GM18517 (cell line): Measurements from ENCODE around the gene RASGRF2.
"Not testable (repeated sequence)": the region's sequence is repeated elsewhere in the genome, so short reads cannot be mapped to it uniquely, and the experiment has no call there.

ENCODE experiments used
- ATAC-seq: cut with Tn5 transposase; IDR thresholded peaks from one replicate; pipeline ENCODE4 v1.9.1; 2021; ENCODE audit warnings: mild to moderate bottlenecking, moderate library complexity; ENCODE audit not compliant: unreplicated experiment

Gene RASGRF2

DNA sequence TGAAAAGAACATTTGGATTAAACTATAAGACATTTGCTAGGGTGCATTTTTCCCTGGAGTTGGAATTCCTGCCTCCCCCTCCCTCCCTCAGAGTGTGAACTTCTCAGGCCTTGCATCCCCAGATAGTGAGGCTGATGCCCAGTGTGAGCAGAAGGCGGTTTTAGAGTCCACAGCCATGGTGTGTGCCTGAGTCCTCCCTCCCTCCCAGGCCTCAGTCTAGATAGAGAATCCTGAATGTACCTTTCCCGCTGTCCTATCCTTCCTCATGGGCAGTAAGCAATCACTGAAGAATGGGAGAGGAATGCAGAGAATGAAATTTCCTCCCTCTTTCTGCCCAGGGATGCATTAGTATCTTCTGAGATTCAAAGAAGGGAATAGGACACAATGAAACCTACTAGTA lies 108.5 kb downstream of the RASGRF2 start:
- ATAC-seq = no peak

DNA sequence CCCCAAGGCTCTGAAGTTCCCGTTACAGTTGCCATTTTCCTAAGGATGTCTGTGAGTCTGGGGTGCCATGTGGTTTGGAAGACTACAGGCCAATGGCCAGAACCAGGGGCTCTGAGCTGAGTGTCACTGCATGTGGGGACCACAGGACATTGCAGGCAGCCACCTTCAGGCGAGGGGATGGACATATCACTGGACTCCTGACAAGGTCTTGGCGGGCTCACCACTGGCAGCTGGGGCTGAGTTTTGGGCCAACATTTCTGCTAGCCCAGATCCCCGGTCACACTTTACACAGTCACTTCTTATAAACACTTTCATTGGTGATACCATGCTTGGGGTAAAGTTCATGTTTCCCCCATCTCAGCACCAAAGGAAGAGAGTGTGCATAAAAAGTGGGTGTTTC lies 109.8 kb downstream of the RASGRF2 start:
- no peak for ATAC-seq

DNA sequence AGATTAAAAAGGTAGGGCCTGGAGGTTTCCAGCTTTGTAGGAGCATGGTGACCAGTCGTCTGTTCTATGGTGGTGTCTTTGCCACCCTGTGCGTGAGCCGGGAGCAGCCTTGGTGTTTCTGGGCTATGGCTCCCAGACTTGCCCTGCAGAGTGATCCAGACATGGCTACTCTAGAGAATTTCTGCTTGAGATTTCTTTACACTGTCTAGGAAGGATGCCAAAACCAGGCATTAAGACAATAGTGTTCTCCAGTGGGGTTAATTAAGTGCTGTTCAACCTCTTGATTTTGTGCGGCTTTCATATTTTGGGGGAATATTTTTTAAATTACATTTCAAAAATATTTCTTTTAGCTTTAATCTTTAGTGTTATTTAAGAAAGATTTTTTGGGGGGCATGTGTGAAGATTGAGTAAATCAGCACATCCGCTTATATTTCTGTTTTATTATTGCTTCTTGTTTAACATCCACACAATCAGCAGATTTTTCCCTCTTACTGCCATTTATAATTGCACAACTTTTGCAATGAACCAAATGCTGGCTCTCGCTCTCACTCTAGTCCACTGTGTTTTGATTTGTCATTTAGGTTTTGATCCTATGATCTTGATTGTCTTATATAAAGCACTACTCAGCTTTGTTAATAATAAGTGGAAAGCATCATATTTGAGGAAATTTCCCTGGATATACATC lies 110.5 kb downstream of the RASGRF2 start:
- ATAC-seq = no peak

DNA sequence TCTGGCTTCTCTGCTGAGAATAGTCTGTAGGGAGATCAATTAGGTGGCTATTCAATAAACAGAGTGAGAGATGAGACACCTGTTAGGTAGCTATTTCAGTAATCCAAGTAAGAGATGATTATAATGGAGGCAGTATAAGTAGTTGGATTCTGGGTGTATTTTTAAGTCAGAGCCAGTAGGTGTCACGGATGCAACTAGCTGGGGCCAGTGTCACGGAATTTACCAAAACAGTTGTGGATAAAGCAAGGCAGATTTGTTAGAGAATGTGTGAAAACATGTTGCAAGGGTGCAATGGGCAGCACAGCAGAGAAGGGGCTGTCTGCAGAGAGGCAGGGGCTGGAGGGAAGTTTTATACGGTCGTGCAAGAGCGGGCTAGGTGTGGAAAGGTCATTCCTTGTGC lies 114.9 kb downstream of the RASGRF2 start:
- ATAC-seq = no peak

DNA sequence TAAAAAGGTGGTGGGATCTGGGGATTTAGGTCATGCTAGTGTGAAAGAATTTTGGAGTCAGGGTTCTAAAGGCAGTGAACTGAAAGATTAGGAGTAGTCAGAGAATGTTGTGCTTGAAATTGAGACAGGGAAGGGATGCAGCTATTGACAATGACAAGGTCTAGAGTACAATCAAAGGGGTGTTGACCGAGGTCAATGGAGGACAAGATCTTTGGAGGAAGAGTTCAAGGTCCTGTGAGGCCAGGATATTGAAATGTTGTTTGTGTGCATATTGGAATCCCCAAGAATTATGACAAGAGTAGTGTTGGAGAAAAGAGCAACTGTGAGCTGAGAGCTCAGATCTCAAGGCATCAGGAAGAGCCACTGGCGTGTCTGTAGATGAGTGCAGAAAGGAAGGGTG lies 116.9 kb downstream of the RASGRF2 start:
- no peak for ATAC-seq

DNA sequence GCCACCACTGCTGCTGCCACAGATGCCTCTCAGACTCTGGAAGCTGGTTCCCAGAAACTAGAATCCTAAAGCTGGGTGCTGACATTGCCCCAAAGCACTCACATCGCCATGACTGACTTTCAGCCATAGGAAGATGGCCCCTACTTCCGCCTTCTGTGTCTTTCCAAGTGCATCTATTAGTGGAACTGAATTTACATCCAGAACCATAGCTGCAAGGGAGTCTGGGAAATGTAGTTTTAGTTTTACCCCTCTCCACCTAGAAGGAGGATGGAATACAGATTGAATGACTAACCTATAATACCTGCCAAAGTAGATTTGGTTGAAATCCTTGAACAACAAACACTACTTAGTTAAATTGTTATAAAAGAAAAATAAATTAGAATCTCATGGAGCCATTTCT lies 118.8 kb downstream of the RASGRF2 start:
- no peak for ATAC-seq

DNA sequence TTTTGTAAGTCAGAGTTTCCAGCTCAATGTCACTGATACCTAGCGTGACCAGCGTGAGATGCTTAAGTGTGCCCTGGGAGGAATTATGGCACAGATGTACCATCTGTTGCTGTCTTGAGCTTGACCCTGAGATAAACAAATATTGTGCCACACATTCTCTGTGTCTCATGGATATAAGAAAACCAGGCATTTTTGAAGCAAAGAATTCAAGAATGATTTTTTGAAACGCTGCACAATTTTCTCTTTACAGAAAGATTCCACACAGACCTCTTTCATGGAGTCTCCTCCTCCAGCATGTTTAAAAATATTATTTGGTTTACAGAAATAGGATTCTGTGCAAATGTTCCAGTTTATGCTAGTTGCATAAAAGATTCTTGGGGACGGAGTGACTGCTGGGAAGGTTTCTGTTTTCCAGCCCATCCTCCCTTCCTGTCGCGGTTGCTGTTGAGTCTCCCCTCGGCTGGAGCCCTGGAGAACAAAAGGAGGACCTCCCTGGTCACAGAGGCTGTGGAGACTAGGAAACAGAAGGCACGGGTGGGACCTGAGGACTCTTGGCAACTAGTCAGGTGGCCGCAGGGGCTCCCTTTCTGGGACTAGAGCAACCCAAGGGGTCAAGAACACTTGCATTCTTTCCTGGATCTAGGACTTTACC lies 120.8 kb downstream of the RASGRF2 start:
- no peak for ATAC-seq

DNA sequence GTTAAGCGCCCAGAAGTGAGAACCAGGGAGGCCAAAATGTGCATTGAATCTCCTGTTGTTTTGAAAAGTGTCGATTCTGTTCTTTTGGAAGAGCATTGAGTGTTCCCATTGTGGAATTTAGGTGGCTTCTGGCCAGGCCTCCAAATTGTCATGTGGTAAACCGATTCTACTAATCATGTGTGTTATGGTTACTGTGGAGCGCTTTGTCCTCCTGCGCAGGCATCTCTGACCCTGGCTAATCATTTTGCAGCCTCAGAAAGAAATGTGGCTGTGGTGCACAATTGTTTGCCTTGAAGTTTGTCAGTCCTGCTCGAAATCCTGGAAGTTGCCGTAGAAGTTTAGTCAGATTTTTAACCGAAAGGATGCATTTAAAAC lies 121.3 kb downstream of the RASGRF2 start:
- ATAC-seq = no peak

DNA sequence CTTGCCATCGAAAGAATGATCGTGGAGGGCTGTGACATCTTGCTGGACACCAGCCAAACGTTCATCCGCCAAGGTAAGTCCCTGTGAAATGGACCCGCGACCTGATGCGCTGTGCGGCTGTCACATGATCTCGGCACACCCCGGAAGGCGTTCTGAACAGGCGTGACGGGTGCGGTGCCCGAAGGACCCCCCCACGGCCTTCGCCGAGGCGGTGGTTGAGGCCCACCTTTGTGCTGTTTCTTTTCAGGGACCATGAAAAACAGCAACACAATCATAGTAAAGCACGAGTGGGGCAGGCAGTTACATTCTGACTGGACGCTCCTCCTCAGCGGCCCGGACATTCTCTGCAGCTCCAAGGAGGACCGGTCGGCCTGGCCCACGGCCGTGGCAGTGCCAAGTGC lies 126.7 kb downstream of the RASGRF2 start:
- ATAC-seq = no peak

DNA sequence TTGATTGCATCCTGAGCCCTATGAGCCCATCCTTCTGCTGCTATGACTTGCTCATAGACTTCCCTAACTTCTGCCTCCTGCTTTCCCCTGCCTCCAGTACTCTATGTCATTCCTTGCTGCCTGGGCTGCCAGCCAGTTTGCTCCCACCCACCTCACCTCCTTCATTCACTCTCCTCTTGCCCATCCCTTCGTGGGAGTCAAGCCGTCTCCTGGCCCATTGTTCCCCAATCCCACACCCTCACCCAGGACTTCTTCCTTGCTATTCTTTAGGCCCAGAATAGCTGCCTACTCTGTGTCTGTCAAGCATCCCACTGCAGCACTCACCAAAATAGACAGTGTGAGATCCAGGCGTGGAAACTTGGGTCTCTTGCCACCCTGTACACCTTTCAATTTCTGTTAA lies 131.0 kb downstream of the RASGRF2 start:
- no peak for ATAC-seq

DNA sequence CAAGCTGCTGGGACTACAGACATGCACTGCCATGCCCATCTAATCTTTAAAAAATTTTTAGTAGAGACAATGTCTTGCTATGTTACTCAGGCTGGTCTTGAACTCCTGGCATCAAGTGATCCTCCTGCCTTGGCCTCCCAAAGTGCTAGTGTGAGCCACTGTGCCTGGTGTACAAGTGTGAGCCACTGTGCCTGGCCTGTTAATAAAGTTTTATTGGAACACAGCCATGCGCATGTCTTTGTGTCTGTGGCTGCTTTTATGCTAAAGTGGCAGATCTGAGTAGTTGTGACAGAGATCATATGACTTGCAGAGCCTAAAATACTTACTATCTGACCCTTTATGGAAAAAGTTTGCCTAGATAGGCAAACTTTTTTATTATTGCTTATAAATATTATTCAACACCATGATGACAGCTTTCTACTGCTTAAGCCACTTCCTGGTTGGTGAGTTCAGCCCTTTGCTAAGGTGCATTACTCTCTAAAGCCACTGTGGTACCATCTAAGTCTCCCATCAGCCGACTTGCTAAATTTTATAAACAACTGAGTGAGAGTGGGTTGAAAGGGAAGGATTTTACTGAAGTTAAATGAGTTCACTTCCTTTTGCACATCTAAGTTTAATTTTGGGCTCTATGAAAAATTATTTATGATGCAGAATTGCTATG lies 133.5 kb downstream of the RASGRF2 start:
- no peak for ATAC-seq

DNA sequence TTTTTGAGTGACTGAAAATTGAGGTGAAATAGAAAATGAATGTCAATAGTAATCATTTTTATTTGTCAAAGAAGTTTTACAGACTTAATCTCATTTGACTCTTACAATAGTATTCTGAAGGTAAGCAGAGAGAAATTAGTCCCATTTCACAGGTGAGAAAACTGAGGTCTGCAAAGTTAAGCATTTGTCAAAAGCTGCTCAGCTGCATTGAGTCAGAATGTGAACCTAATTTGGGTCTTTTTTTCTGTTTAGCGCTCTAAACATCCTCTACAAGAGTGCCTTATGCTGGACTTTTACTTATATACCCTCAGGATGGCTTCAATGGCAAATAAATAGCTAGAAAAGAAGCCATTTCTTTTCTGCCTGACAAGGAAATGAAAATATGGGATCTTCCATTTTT lies 135.7 kb downstream of the RASGRF2 start:
- ATAC-seq = no peak

DNA sequence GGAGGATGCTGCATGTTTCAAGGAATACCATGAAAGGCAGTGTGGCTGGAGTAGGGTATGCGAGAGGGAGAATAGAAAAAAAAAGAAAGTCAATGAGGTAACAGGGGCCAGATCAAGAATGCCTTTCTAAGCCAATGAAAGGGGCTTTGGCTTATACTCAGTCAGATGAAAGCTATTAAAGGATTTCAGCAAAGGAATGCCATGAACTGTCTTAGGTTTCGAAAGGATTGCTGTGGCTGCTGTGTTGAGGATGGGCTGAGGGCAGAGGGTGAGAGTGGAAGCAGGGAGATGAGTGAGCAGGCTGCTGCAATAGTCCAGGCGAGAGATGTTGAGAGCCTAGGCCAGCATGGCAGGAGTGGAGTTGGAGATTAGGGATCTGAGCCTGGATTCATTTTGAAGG lies 137.6 kb downstream of the RASGRF2 start:
- ATAC-seq = no peak

DNA sequence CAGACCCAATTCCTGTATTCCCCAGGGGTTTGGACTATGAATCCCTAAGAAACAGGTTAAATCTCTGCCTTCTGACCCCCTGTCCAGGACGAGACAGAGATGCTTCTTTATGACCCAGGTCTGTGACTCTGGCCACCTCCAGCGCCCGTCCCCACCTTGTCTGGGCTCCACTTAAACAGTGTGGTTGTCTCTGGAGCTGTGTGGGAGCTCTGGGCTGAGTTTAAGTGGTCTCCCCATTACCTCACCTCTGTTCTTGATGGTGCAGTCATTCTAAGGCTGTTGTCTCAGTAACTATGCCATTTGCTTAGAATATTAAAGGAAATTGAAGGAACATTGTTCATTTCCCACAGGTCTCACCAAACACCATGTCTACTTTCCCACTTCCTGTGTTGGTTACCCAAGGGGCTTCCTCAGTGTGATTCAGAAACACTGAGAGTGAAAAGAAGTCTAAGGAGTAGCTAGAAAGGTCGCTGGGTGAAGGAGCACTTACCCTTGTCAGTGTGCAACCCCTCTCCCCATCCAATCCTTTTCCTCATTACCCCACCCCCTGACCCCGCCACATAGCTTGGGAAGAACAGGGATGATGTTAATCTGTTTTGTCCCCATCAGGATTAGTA lies 145.2 kb downstream of the RASGRF2 start:
- ATAC-seq = no peak

DNA sequence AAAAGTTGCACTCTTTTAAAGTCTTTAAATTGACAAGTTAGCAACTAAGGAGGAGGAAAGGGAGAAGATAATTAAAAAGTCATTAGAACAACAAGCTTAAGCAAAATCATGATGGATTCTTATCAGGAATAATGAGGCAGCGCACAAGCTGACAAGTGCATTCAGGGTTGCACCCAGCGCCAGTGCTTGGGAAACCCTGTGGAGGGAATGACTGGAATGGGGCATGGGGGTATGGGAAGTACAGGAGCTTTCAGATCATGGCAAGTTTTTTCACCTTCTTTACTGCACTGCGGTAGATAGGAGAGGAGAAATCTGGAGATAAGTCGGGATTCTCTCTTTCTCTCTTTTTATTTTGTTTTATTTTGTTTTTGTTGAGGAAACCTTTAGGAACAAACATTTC lies 155.1 kb downstream of the RASGRF2 start:
- no peak for ATAC-seq

DNA sequence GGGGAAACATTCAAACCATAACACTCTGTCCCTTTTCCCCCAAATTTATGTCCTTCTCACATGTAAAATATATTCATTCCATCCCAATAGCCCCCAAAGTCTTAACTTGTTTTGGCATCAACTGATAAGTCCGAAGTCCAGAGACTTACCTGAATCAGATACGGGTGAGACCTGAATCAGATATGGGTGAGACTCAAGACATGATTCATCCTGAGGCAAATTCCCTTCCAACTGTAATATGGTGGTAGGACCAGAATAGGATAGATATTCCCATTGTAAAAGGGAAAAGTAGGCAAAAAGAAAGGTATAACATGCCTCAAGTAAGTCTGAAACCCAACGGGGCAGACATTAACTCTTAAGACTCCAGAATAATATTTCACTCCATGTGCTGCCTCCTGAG lies 157.4 kb downstream of the RASGRF2 start:
- no peak for ATAC-seq

DNA sequence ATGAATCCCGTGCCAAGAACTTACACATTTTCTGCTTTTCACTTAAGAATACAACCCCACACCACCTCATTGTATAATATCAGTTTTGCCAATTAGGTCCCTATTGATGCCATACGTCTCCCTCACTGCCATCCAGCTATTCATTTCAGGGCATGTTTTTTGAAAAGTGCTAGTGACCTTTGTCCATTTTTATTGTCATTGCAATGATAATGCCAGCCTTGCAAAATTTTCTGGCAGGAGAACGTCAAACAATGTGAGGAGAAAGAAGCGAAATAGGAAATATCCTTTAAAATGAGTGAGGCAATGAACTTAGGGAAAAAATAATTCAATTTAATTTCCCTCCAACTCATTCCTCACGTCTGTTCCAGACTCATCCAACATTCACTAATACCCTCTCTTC lies 161.1 kb downstream of the RASGRF2 start:
- no peak for ATAC-seq

DNA sequence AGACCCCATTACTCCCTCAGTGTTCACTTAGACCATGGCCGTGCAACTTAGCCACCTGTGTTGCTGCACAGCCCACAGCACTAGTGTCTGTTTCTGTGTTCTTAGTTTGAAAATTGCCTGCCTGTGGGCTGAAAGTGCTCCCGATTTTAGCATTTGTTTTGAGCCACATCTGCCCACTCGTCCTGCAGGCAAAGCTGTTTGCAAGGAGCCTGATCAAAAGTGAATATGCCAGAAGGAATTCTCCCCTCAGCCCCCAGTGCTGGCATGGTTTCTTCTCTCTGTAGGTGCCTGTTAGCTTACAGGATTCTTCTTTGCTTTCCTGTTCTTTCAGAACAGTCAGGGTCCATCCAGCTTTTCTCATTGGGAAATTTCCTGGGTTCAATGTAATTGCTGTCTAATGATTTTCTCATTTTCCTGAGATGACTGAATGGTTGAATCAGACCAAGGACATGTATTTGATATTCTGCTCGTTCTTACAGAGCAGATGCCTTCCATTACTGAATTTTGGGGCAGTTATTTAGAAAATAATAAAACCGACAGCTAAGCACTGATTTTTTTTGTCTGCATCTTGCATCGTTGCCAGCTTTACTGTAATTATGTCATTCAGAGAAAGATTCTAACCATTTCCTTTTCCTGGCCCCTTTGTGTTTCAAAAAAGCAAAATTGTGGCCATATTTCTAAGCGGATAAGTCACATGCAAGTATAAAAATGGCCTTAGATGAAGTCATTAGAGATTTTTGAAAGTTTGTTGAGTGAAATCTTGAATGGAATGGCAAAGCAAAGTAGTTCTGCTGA lies 161.9 kb downstream of the RASGRF2 start:
- no peak for ATAC-seq

DNA sequence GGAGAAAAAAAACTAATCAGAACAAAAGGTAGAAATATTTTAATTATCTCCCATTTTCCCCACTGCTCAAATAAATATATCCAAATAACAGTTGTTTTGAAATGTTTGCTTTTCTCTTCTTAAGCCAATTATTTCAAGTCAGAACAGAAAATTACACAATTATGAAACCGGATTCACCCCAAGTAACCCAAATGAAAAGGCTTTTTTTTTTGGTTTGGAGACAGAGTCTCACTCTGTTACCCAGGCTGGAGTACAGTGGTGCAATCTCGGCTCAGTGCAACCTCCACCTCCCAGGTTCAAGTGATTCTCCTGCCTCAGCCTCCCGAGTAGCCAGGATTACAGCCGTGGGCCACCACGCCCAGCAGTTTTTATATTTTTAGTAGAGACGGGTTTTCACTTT lies 164.5 kb downstream of the RASGRF2 start:
- not testable (repeated sequence) for ATAC-seq

DNA sequence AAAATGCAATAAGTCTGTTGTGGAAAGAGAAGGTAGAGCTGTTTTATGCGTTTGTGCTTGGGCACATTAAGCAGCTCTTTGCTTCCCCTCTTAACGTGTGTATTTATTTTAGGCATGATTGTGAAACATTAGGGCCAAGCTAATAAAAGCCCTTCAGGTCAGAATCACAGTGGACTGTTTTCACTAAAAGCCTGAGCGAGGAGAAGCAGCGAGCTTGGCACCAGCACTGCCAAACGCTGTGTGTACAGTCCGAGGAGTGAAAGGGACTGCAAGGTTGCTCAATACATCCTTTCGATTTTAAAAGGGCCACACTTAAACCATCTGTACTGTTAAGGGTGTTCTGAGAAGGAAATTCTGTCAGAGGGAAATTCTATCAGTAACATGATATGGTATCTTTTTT lies 165.8 kb downstream of the RASGRF2 start:
- ATAC-seq = no peak

DNA sequence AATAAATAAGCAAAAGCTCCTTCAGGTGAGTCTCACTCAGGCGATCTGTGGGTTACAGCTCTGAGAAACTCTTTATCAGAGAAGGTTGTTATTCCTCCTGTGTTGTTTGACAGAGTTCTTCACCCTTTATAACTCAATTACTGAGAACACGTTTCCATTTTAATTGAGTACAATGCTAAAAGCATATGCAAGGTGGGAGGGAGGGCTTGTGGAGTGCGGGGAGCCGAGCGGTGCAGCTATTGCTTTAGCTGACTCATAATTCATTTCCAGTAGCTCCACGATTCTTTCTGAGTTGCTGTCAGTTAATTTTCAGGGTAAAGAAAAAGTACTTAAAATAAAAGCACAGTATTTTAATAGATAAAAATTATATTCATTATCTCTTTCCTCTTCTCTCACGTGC lies 168.3 kb downstream of the RASGRF2 start:
- no peak for ATAC-seq
